Activated T-helper 1 cell treated with anti-CD3 and anti-CD28 coated beads, Interleukin-2, amount 50 U/mL, for 16 hours (primary cell): ENCODE results near the gene TTC9.

Source experiments
- DNase-seq, 2 donors: peaks; one replicate each; pipeline ENCODE4 v3.0.0-alpha.2; 2020; ENCODE audit warnings: low read depth in 1 of 2, low spot score in 1 of 2

The TTC9 gene

DNA sequence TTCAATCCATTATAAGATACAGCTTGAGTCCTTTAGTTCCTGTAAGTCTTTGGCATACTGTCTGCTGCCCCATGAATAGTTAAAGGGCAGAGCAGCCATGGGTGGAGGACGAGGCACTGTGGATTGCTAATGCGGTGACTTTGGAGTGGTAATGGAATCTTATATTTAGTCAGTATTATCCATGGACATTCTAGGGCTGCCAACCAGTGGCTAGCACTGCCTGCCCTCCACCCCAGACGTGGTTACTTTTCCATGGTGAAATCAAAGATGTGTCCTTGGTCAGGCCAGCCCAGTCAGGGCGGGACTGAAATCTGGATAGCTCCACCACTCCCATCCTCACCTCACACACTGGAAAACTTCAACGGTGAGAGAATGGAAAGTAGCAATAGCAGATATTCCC, 2.3 kb downstream of the TTC9 start:
- DNase-seq, result no peak

DNA sequence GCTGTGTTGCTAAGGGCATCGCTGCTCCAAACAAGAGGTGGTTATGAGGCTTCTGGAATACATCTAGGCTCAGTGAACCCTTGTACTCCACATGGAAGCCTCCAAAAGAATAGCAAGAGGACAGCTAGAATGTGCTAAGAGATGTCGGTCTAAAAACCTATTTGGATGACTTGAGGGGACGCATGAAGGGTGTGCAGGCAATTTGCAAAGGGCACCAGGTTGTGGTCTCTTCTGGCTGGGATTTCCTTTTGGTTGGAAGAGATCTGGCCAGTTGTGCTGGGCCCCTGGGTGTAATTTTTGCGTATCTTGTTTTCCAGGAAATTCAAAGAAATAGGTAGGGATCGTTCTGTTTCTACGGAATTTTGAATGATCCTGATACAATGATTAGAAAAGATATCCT, 4.2 kb downstream of the TTC9 start:
- no peak for DNase-seq

DNA sequence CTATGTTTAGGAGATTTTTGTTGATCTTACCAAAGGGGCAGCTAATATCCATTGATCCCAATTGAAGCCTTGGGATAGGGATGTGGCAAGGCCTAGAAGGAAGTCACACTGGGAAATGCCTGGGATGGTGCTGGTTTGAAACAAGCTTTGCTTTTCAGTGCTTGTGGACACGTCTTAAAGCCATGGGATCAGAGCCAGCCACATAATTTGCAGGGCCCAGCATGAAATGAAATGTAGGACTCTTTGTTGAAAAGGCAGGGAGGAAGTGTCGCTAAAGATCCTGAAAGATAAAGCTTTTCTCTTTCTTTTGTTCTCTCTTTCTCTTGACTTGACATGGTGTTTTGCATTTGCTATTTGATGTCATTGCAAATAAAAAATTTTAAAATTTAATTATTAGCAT, 5.0 kb downstream of the TTC9 start:
- DNase-seq, result no peak

DNA sequence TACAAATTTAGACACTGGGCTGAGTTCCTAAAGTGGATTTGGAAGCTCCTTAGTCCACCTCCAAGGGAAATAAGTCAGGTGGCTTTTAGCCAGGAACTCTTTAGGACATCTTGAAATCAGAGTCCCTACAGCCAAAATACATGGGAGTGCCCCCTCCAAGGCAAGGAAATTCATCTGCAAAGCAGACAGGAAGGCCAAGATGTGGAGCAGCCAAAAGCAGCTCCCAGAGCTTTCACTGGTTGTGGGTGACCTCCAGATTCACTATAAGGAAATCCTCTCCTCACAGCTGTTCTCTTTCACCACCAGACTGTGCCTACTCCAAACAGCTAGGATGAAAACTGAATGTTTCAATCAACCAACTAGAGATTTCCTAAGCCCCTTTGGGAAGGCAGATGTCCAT, 6.6 kb downstream of the TTC9 start:
- no peak for DNase-seq

DNA sequence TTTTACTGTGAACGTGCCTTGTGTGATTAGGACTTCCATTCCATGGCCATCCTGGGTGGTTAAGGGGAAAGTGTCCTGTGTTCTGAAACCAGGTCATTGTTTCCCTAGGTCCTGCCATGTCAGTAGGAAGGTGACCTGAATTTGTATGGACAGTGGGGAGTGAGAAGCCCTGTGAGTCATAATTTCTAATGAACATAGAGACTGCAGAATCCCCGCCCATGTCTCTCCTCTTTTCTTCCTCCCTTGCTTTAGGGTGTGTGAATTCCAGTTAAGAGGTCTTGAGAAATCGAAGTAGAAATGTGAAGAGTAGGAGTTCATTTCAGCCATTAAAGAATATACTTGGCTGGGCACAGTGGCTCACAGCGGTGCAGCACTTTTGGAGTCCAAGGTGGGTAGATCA, 8.1 kb downstream of the TTC9 start:
- no peak for DNase-seq

DNA sequence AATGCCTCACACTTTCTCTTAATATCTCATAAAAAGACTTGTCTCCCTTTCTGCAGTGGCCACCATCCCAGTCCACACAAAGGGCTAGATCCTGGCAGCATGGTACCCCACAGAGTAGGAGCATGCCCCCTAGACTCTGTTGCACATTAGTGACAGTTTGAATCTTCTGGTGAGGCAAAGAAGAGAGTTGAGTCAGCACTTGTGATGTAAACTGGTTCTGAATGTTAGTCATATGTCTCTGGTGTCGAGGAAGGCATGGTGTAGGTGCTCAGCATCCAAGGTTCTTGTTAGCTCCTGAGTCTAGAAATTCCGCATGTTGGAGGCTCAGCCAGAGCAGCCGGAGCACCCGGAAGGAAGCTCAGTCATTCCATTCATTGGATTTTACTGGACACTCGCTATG, 9.8 kb downstream of the TTC9 start:
- DNase-seq, result no peak

DNA sequence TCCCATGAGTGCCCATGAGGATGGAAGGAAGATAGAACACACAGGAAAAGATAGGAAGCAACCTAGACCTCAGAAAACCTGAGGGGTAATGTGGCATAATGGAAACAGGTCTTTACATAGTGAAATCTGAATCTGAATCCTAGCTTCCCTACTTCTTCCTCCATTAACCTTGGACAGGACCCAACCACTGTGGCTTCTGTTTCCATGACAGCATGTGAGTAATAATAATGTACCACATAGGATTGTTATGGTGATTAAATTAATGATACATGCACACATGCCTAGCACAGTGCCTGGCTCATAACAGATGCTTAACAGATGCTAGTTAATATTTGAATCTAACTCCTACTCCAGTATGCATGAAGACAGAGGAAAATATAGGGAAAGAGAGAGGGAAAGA, 11.2 kb downstream of the TTC9 start:
- DNase-seq, result no peak

DNA sequence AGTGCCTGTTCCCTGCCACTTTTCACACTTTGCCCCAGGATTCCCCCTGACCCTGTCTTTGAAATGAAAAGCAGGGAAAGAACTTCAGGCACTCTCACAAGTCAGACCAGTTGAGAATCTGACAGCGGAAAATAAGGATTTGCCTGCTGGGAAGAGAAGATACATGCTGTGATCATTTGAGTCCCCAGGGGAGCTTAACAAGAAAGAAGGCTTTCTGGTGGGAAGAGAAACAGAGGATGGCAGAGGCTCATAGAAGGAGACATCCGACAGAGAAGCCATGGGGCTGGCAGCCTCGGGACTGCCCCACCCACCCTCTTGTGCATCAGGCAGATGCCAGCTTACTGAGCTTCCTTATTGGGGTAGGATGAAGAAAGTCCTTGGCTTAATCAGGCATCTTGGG, 11.9 kb downstream of the TTC9 start:
- no peak for DNase-seq

DNA sequence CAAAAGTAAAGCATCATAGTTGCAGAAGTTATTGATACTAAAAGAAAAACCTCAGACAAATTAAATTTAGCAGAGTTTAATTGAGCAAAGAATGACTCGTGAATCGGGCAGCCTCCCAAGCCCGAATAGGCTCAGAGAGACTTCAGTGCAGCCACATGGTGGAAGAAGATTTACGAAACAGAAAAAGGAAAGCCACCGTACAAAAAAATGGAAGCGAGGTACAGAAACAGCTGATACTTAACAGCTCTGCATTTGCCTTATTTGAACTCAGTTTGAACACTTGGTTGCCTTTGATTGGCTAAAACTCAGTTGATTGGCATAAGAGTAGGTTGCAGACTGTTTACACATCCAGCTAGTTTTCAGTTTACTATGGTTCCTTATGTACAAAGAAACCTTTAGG, 12.9 kb downstream of the TTC9 start:
- DNase-seq, result no peak

DNA sequence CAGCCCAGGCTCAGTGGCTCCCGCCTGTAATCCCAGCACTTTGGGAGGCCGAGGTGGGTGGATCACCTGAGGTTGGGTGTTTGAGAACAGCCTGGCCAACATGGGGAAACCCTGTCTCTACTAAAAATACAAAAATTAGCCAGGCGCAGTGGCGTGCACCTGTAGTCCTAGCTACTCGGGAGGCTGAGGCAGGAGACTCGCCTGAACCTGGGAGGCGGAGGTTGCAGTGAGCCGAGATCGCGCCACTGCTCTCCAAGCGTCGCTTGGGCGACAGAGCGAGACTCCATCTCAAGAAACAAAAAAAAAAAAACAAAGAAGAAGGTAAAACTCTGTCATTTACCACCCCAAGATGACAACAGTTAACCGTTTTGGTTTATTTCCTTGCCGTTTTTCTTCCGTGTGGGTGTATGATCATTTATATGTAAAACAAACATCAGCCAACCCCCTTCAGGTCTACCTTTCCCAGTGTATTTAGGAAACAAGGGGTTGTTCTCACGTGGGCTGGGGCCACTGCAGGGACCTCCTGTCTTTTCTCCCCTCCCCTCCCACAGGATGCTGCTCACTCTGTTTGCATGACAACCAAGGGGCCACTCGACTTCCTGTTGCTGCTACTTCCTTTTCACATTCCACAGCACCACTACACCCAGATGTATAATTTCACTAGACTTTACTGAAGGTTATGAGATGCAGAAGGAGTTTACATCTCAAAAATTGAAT, 13.6 kb downstream of the TTC9 start:
- DNase-seq, result peak; percentile 36 to 51

DNA sequence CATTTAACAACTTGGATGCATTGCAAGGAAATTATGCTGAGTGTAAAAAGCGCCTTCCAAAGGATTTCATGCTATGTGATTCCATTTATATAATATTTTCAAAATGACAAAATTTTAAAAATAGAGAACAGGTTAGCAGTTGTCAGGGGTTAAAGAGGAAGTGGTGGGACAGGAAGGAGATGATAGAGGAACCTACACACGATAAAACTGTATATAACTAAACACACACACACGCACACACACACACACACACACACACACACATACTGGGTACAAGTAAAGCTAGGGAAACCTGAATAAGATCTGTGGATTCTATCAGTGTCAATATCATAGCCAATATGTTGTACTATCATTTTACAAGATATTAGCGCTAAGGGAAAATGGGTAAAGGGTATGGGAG, 17.2 kb downstream of the TTC9 start:
- DNase-seq, result no peak

DNA sequence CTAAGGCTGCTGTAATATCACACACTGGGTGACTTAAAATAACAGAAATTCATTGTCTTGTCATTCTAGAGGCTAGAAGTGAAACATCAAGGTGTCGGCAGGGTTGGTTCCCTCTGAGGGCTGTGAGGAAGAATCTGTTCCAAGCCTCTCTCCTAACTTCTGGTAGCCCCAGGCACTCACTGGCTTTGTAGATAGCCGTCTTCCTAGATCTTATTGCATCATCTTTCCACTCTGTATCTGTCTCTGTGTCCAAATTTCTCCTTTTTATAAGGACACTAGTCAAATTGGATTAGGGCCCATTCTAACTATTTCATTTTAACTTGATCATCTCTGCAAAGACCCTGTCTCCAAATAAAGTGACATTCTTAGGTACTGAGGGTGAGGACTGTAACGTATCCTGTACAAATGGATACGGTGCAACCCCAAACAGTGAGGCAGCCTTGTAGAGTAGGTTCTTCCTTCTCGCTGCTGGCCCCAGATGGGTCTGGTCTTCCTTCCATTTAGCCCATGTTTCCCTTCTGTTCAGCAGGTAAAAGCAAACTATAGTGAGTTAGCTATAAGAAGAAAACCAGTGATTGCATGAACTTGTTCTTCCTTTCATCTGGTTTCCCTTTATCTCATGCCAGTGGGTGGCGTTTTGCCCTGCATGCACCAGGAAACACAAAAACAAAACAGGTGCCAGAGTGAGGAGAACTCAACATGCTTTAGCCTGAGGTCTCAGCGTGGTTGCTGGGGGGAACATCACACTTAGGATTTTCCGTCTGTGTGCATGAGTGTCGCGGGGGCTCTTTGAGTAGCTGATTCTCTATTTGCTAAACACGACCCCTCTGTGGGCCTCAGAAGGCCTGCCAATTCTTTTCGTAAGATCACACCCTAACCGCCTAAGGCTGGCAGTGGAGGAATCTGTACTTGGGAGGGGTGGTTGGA, 19.5 kb downstream of the TTC9 start:
- DNase-seq, result no peak

DNA sequence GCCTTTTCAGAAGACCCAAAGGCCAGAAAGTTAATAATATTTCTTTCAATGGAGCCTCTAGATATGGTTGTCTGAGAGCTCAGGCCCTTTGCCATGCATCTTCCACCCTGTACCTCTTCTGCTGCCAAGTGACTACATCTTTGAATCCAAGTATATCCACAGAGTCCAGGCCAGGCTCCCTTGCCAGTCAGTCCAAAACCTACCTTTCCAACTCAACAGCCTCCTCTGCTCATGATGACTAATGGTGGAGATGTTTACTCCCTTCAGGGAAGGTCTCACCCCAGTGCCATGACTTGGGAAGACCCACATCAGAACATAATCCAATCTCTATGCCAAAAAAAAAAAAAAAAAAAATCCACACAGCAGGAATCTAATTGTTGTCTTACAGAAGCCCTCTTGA, 20.4 kb downstream of the TTC9 start:
- no peak for DNase-seq

DNA sequence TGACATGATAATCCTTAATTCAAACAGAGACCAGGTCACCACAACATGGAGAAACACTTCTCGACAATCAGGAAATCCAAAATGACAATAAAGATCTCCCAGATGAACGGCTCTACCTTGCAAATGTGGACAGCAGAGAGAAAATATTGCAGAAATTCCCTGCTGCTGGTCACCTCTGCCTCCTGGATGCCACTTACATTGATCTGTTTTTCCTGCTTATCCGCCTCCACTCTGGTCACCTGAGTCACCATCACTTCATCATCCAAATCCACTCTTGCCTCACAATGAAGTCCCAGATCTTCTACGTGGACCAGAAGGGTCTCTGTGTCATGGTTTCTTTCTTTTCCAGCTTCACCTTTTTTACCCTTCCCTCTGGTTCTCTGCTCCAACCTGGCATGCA, 21.1 kb downstream of the TTC9 start:
- no peak for DNase-seq

DNA sequence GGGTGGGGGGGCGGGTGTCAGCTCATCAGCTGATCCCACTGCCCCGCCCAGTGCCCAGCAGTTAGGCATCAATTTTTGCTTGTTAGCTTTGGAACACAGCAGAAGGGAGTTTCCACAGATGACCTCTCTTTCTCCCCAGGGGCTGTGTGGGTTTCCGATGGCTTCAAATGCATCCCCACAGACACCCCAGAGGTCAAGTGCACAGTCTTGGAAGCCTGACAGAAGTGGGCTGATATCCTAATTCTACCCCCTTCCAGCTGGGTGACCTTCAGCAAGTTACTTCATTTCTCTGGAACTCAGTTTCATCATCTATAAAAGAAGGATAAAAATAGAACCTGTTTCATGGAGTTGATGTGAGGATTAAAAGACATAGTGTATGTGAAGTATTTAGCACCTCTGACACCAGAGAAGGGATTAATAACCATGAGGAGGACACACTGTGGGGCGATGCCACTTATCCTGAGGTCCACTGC, 22.0 kb downstream of the TTC9 start:
- DNase-seq, result no peak

DNA sequence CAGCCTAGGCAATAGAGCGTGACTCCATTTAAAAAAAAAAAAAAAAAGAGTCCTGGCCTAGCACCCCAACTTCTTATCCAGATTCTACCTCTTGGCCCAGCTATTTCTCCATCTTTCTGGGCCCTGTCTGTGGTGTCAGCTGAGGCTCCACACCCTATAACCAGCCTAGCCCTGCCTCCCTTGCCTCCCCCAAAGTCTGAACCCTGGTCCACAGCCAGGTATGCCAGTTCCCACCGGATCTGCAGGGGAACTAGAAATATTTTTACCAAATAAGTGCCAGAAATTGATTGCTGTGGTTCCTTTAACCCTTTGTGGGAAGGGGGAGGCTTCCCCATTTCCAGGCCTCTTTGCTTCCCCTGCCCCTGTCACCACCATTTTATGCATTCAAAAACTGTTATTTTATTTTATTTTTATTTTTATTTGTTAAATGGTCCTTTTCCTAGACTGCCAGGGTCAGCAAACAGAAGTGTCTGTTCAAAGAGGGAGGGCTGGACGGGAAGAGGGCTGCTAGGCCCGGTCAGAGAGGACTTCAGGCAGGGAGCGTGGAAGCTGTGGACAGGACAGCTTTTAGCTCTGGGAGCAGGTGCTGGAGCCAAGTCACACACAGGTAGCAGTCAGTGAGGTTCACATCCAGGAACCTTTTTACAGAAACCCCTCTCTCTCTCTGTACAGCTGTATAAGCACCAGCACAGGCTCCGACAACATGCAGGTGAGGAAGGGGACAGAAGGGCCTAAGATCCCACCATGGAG, 23.2 kb downstream of the TTC9 start:
- DNase-seq, result no peak

DNA sequence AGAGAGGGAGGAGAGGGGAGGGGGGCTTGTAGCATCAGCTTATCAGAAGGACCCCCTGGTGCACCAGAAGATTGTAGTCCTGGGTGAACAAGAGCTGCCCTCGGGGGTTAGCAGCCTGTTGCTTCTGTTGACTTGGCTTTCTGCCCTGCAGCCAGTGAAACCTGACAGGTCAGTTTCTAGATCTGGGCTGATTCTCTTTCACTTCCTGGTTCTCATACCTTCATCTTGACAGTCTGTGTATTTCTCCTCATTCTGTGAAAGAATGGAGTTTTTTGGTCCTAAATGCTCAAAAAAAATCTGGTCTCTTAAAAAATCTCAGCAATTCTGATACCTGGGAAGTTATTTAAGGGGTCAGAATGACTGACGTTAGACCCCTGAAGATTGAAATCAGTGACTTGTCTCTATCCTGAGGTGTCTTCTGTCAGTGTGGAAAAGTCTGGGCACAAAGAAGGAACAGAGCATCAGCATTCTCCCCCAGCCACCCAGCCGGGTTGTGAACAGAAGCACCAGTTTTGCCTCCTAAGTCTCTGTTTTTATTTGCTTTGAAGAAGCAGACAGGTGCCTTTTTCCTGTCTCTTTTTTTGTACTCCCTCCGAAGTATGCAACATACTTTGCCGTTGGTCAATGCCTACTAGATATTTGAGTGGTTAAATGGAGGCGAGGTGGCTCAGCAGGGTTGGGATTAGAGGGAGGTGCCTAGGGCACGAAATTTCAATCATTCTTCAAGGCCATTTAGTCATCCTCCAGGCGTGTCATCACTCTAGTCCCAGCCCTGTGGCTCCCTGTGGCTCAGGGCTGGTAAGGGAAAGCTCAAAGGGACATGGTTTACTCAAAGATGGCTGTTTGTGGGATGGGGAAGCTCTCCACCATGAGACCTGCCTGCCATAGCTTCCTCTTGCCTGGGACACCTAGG, 24.0 kb downstream of the TTC9 start:
- no peak for DNase-seq

DNA sequence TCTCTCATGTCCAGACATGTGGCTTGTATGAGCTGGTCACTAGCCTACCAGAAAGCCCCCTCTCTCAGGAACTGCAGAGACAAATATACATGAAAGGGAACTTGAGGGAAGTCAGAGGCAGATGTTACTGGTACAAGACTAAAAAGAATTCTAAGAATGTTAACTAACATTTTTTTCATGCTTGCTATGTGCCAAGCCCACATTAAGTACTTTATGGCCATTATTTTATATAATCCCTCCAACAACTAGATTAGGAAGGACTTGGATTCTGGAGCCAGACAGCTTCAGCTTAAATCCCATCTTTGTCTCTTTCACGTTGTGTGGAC, 24.6 kb downstream of the TTC9 start:
- DNase-seq, result no peak

DNA sequence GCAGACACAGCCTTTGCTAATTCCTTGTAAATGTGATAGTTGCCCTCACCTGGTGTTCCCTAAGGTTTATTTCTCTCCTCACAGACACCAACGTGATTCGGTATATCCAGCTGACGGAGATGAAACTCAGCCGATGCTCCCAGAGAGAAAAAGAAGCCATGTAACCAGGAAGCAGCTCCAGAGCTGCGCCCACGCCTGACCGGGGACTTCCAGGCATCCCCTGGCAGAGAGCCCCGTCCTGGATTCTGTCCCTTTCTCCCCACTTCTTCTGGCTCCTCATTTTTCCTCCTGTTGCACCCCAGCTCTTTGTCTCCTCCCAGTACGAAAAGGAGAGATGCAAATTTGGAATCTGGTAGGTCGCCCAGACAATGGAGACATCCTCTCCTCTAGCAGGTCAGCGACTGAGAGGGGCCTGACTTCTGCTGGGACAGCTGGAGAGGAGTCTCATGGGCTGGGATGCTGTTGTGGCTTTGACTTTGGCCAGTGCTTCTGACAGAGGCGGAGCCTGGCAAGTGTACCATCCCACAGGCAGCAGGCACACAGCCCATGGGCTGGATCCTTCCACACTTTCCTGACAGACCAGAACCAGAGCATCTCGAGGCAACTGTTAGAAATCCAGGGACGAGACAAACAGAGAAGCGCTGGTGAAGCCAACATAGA, 29.4 kb downstream of the TTC9 start:
- DNase-seq, result no peak
